NCI-H1092 (cell line): ENCODE results near the gene CALY.

Experiments used
- DNase-seq: peaks from one replicate; lab custom pipeline; 2025; lab: John Stamatoyannopoulos, UW

CALY gene

DNA sequence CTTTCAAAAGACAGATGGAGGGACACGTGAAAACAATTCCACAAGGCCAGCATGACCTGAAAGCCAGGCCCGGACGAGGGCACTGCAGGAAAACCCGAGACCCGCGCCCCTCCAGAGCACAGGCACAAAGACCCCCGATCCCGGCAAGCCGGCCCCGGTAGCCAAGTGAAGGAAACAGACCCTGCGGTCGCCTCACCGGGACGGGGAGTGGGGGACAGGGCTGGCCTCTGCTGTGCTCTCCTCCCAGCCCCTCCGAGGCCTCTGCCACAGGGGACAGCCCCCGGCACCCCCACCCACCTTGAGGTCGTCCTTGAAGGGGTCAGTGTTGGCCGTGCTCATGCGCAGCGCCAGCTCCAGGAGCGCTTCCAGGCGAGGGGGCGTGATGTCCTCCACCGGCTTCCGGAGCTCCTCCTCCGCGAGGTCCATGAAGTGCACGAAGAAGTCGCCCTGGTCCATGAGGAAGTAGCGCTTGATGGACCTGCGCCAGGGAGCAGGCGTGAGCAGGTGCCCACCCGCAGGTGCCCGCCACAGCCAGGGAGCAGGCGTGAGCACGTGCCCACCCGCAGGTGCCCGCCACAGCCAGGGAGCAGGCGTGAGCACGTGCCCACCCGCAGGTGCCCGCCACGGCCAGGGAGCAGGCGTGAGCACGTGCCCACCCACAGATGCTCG, 48.7 kb downstream of the CALY start:
- no peak for DNase-seq

DNA sequence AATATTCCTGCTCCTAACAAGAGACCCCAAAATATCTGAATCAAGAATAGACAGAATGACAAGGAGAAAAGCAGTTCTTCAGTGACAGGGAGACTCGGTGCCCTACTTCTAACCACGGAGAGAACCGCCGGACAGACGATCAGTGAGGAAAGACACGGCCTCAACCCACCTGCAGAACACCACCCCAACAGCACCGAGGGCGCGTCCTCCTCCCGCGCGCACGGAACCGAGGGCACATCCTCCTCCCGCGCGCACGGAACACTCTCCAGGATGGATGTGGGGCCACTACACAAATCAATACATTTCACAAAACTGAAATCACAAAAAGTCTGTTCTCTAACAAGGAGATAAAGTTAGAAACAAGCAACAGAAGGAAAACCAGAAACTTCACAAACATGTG, 50.3 kb downstream of the CALY start:
- no peak for DNase-seq

DNA sequence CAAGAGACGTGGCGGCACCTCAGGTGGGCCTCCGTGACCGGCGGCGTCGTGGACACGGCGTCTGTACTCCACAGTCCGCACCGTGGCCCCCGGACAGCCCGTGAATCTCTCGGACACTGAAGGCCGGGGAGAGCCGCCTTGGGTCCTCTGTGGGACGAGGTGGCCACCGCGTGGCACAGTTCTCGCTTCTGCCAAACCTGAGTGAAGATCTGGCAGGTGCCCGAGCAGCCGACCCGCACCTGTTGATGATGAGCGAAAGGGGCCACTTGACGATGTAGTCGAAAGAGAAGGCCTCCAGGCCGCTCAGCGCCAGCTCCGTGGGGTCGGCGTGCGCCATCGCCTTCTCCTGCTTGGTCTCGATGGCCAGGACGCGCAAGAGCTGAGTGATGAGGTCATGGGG, 51.5 kb downstream of the CALY start:
- DNase-seq, result no peak

DNA sequence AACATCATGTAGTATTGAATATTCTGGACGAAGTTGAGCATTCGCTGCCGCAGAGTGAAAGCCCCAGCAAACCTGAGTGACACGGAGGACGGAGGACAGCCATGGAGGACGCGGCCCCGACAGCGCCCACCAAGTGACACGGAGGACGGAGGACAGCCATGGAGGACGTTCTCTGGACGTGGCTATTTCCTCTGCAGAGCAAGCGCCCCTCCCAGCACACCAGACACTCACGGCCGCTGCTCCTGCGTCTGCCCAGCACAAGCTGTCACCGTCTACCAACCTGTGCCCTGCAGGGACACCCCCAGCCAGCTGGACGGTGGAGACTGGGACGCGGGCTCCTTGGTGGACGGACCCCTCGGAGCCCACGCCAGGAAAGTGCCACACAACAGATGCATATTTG, 52.8 kb downstream of the CALY start:
- no peak for DNase-seq

DNA sequence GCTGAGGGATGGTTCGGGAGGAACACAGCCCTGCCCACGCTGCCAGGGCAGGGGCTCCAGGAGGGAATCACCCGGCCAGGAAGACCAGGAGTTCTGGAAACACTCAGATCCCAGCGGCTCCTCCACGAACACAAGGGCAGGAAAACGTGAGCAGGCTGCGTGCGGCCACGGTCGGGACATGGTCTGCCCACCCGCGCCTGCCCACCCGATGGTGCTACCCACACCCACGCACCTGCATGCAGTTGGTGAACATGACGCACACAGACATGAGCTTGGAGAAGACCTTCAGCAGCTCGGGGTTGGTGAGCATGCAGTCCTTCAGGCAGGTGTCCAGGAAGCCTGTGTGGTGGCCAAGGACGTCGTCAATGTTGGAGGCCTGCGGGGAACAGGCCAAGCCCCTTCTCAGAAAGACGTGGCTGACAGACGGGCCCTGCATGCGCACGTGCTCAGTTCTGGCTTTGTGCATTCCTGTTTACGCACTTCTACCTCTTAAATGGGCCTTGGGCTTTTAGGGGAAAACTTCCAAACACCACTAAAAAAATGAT, 53.8 kb downstream of the CALY start:
- DNase-seq, result no peak

DNA sequence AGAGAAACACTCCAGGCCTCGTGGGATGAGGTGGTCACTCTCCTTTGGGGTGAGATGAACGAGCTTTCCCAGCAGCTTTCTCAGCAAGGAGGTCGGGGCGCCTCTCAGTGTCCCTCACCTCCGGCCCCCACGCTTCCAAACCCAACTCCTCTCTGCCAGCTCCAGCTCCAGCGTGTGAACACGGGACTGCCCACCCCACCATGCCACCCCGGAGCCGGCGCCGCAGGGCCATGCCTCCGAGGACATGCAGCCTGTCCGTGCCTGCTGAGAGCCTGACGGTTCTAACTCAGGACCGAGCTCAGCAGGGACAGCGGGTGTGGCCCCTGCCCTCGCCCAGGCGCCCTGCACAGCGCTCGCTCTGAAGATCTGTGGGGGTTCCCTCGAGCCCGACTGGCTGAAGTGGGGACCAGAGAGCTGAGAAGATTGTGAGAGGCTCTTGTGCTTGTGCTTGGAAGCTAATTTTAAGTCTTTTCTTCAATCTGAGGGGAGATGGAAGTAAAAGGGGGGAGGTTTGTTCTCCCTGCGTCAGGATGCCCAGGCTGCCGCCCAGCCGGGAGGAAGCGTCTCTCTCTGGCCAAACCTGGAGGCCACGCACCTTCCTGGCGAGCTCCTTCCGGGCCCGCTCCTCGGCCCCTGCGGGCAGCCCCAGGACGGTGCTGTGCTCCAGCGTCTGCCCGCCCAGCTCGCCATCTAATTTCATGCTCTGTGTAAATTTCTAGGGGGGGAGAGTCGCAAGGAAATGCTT, 54.9 kb downstream of the CALY start:
- no peak for DNase-seq

DNA sequence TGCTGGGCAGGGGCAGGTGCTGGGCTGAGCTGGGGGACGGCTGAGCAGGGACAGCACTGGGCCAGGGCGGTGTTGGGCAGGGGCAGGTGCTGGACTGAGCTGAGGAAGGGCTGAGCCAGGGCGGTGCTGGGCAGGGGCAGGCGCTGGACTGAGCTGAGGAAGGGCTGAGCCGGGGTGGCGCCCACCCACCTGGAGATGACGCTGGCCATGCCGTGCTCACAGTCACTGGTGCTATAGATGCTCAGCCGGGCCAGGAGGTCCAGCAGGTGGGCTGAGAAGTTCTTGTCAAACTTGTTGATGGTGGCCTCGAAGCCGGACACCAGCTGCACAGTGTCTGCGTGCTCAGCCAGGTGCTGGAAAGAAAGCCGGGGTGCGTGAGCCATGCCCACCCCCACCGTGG, 55.6 kb downstream of the CALY start:
- DNase-seq, result no peak

GRCh38 chr10:133280391-133281059, 56.2 kb downstream of the CALY start:
- DNase-seq, result no peak

GRCh38 chr10:133279326-133280226, 57.1 kb downstream of the CALY start:
- DNase-seq, result no peak

DNA sequence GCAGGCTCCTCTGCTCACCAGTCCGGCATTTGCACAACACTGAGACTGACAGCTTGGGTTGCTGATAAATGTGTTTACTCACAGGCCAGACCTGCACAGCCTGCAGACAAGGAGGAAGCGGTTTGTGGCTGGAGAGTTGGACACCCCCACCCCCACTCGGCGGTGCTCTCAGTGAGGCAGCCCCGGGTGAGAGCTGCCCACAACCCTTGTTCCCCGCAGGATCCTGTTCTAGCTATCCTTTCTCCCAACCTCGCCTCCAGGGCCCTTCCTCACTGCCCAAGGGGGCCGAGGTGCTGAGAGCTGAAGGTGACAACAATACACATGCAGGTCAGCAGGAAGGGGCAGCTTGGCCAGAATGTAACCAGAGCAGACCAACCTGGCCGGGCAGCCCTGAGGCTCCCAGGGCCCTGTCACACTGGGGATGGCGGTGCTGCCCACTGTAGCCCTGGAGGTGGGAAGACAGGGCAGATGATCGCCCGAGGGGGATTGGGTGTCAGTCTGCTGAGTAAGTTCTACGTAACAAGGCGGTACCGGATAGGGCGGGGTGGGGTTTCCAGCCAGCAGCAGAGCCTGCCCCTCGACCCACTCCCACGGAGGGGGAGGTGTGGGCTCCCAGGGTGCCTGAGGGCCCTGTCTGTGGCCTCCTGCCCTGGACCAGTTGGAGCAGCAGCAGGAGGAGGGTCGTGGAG, 58.0 kb downstream of the CALY start:
- no peak for DNase-seq

- DNase-seq, result no peak
Measured at GRCh38 chr10:133277993-133278576, 58.6 kb downstream of the CALY start.

GRCh38 chr10:133277277-133277992, 59.3 kb downstream of the CALY start:
- no peak for DNase-seq

DNA sequence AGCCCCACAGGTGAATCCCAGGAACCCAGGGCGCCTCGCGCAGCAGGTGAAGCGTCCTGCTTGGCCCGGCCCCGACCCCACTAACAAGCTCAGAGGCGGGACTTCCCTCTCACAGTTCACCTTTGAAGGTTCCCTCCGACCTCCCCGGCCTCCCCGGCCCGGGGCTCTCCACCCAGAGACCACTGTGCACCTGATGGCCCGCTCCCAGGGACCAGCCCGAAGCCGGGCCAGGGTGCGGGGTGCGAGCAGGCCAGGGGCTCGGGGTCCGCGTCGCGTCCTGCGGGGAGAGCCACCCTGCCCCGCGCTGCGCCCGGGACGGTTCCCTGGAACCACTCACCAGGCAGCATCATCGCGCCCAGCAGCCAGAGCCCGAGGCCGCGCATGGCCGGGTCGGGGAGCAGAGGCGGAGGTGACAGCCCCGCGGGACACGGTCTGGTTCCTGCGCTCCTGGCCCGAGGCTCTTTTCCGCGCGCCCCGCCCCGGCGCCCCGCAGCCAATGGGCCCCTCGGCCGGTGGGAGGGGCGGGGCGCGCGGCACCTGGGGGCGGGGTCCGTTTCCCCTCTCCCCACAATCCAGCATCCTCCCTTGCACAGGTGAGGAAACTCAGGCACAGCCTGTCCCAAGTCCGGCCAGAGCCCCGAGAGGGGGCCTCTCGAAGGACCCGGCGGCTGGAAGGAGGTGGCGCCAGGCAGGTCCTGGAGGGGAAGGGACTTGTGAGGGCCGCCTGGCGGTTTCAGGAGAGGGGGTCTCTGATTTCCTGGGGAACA, 60.1 kb downstream of the CALY start, which contains the start of gene ADAM8:
Gene ADAM8, minus strand, starts transcription at position 434 of the 767 bp plus-strand sequence. Its CDS starts 51 bp downstream, at position 383.
- DNase-seq, result no peak

DNA sequence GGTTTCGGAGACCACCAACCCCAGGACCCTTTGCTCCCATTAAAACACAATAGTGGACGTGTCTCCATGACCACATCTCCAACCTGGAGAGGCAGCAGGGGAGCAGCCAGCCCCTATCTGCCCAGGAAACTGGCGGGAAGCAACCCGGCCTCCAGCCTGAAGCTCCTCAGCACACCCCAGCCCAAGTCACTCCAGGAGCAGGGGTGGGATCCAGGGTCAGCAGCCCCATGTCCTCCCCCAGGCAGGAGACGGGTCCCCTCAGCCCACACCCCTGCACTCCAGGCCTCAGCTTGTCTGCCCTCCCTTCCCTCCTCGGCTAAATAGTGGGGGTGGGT, 60.6 kb downstream of the CALY start:
- DNase-seq, result no peak

DNA sequence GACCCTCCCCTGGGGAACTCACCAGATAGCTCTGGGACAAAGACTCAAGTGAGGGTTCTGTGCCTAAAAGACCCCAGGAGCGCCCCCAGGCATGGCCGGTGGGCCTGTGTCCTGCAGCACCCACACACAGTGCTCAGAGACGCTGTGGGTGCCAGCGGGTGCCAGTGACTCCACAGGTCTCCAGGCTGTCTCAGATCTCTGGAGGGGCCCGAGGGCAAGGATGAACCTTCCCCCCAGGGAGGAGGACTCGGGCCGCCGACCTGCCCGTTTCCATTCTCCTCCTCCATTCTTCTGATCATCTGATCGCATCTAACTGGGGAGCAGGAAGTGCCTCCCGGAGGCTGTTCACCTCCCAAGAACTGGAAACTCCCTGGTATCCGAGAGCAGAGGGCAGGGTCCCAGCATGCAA, 61.0 kb downstream of the CALY start:
- no peak for DNase-seq

DNA sequence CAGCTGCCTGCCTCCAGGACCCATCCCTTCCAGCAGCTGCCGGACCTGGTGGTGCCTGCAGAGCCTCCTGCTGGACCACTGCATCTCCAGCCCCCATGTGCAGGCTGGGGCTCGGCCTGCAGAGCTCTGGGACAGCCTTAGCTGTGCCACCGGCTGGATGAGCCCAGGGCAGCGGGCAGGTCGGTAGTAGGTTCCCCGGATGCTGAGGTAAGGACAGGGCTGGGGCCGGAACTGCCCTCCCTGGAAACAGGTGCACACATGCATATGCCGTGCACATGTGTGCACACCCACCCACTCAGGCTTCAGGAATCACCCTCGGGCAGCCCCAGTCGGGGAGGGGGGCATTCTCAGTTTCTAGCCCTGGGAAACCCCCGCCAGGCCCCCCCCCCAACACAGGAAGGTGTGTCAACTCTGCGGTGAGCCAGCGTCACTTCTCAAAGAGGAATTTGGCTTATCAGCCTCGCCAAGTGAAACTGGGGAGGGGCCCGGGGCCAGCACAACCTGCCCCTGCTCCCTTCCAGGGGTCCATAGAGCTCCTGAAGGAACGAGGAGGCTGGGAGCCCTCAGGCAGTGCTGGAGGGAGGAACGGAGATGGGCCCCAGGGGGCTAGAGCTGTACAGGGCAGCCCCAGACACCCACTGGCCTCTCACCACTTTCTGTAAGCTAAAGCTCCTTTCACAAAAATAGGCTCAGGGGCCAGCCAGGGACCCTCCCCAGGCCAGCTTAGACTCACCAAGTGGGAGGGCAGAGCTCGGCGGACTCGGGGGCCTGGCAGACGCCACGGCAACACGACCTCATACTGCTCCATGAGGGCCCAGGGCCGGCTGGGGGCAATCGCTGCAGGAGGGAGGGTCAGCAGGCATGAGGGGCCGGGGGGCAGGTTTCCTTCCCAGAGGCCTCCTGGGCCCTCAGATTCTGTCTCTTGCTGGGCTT, 61.7 kb downstream of the CALY start:
- no peak for DNase-seq
